COLO668 (cell line): ENCODE results near the gene PELI1.
"Not testable (repeated sequence)": the region's sequence is repeated elsewhere in the genome, so short reads cannot be mapped to it uniquely, and the experiment has no call there.

Experiments
- DNase-seq: peaks from one replicate; lab custom pipeline; 2025; ENCODE audit not compliant: unreplicated experiment; lab: John Stamatoyannopoulos, UW

The PELI1 gene

DNA sequence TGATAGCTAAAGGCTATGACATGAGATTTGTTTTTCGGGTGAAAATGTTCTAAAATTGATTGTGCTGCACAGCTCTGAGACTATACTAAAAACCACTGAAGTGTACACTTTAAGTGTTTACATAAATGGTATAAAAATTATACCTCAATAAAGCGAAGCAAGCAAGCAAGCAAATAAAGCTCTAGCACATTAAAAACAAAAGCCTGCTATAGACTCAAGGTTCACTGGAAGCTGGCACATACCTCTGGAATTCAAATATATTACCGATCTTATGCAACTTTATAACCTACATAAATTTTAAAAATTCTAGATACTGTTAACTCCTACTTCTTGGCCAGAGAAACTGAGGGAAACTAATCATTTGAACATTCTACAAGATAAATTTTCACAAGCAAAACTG, 20.1 kb downstream of the PELI1 start:
- DNase-seq: no peak

DNA sequence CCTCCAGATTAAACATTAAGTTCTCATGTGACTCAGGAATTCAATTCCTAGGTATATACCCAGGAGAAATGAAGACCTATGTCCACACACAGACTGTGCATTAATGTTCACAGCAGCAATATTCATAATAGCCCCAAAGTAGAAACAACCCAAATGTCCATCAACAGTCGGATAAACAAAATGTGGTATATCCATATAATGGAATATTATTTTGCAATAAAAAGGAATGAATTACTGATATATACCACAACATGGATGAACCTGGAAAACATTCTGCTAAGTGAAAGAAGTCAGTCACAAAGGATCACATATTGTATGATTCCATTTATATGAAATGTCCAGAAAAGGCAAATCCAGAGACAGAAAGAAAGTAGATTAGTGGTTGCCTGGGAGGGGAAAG, 20.5 kb downstream of the PELI1 start:
- DNase-seq: no peak

DNA sequence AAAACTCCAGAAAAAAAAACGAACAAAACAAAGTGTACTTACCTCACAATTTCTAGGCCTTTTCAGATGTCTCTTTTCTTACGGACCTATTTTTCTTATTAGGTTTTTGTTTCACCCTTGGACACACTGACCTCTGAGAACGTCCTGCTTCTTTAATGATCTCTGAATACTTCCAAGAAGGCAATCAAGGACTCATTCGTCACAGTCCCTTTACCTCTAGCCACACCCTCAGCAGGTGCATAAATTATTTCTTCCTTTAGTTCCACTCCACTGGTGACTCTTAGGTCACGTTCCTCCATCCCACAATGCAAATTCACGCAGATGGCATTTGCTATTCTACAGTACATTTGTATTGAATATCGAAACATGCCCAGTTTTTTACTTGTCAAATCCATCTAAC, 21.9 kb downstream of the PELI1 start:
- DNase-seq: no peak

DNA sequence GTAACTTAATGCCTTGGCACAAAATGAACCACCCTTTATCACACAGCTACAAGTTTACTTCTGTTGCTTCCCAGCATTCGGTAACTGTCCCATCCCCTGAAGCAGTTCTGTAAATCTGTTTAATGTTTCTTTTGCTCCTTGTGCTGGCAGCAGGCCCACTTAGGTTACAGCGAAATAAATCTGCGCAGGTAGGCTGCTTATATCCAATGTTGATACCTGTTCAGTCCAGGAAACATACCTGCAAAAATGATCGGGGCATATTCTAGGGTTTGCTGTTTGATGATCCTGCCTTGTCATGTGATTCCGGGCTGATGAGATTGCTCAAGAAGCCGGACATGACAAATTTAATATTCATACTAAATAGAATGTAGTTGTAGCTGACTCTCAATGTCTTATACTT, 23.3 kb downstream of the PELI1 start:
- no peak for DNase-seq

DNA sequence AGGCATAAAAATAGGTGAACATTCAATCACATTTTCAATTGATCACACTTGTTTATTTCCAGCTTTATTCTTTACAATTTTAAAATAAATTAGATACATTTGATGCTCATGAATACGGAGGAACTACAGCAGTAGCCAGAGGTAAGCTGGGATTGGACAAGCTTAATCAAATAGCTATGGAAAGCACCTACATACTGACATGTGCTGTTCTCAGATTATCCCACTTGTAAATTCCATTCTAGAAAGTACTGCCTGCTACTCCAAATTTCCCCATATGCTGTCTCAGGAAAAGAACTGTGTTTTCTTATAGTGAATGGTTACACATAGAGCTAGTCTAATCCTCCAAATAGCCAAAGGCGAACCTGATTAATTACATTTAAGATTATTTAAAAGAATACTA, 24.2 kb downstream of the PELI1 start:
- DNase-seq: no peak

DNA sequence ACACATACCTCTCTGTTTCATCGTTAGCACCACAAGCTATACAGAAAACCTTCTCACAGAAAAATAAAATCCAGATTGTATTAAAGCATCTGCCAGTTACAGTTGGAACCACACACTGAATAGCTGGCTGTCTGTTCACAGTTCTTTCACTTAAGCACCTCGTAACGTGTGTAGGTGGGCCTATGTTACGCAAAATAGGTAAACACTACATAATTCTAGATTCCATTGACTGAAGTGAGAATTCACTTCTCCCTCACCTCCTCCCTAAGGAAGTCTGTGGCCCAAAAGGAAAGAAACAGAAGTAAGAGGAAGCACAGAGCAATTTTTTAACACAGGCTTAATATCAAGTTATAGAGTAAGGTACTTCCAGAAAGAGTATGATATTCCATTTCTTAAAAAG, 24.9 kb downstream of the PELI1 start:
- DNase-seq: no peak

DNA sequence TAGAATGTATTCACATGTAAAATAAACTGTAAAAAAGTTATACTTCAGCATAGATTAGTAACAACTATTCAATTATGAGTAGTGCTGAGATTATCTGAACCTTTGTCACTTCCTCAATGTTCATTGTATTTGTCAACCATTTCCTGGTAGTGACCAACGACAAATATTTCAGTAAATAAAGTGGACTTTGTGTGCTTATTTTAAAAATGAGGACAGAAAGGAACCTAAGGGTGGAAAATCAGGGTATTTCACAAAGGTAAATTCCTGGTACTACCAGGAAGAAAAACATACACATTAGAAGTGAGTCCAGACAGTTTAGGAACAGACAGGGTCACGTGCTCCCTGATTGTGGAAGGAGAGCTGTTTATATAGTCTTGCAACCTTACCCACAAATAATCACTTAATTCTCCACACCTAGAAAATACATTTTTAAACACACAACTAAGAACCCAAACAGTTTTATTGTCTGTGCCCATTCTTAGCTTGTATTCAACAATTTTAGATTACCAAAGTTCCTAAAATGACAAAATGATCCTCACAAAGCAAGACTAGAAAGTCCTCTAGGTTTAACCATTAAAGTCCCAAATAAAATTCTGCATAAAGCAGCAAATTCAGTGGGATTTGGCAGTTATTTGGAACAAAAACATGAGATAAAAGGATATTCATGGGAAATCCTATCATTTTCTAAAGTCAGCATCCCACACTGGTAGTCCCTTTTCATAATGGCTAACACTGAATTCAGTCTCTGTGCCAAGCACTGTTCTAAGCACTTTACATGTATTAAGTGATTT, 28.2 kb downstream of the PELI1 start:
- DNase-seq: no peak

DNA sequence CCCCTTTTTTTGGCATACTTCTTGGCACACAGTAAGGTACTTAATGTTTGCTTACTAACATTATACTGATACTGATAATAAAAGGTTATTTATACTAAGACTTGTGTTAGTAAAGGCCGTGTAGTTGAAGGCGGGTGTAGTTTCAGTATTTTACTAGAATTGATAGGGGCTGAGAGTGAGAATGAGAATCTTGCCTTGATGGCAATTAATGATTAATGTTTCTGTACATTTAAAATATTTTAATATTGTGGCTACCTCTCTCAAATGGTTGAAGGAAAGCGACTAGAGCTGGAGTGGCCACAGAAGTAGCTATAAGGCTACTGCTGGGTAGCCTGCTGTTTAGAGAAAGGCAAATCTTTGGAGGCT, 29.3 kb downstream of the PELI1 start:
- no peak for DNase-seq

DNA sequence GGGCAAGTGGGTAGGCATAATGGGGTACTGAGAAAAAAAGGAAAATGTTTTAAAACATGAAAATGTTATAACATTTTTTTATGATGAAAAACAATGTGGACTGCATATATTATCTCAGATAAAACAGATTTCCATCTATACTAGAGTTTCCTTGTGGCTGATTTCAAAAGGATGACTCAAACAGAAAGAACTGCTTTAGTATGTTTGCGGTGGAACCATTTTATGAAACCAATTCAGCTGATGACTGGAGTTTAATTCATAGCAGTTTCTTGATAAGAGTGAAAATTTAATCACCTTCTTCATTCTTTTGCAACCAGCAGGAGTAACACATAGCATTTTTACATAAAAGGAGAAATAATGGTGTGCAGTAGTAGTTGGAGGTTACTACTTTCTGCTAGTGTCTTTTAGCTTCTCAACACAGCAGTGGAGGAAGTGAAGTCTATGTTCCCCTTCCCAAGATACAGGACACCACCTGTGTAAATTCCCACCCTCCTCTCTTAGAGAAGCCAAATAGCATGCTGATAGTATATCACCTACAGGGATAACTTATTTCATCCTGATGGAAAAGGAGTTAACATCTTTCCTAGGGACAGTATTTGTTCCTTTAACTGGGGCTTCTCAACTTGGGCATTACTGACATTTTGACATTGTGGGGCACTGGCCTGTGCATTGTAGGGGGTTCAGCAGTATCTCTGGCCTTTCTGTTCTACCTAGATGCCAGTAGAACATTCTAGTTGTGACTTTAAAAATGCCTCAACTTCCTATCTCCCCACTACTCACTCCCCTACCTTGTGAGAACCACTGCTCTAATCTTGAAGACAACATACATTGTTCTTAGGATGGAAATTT, 29.9 kb downstream of the PELI1 start:
- no peak for DNase-seq

DNA sequence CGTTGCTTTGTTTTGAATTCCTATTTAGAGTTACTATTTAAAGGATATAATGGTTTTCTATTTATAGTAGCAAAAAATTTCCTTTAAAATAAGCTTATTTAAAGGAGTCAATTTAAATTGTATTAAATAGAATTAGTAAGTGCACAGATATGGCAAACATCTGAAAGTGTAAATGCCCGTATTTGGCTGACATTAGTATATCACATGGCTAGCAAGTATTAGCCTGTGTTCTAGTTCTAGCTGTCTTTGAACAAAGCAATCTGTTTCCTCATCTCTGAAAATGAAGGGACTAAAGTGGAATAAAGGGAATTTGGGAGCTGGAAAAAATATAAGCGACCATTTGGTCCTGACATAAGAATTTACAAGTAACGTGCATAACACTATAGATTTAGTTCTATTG, 32.2 kb downstream of the PELI1 start:
- no peak for DNase-seq

DNA sequence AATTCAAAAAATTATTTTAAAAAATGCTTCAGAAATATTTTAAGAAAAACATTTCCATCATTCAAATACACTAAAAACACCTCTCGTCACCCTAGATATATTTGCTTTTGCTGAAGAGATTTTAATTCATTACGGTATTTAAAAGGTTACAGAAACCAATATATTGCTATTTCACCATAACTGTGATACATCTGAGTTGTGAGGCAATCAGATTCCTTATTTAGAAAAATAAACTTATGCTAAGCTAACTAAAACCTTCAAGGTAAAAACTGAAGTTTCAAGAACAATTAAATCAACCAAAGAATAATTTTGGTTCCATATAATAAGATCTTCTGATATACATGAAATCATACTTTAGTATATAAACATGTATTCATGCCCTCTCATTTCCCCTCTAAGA, 32.8 kb downstream of the PELI1 start:
- DNase-seq: no peak

DNA sequence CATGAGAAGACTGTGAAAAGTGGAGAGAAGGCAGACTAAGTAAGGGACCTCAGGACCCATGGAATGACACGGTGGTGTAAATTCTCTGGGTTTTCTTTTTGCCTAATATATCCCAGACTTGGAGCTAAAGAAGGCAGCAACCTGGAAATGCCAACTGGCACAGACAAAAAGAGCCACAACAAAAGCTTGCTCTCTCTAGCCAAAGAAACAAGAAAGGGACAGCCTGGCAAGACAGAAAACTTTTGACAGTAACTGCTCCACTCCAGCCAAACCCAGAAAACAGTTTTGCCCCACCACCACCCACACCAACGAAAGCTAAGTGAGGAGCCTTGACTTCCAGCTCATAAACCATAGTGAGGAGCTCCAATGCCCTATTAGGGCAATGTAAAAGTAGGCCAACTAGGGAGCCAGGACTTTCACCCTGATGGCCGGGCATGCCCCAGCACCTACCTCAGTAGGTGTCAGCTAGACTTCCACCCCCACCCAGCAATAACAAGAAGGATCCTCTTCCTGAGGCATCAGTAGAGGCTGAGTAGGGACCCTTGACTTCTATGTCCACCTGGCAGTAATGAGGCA, 35.5 kb downstream of the PELI1 start:
- no peak for DNase-seq

DNA sequence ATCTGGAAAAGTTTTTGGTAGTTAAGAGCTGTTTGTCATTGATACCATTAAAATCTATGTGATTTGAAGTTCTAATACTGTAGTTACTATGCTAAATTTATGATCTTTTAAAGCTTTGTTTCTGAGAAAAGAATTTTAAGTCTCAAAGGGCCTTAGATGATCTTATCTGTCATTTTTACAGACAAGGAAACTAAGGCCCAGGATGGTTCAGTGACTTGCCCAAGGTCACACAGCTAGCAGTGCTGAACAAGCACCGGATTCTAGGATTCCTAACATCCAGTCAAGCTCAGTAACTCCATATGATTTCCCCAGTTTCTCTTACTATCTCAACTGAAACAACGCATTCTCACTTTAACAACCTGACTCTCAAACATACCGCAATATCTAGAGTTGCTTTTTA, 37.7 kb downstream of the PELI1 start:
- DNase-seq: no peak

DNA sequence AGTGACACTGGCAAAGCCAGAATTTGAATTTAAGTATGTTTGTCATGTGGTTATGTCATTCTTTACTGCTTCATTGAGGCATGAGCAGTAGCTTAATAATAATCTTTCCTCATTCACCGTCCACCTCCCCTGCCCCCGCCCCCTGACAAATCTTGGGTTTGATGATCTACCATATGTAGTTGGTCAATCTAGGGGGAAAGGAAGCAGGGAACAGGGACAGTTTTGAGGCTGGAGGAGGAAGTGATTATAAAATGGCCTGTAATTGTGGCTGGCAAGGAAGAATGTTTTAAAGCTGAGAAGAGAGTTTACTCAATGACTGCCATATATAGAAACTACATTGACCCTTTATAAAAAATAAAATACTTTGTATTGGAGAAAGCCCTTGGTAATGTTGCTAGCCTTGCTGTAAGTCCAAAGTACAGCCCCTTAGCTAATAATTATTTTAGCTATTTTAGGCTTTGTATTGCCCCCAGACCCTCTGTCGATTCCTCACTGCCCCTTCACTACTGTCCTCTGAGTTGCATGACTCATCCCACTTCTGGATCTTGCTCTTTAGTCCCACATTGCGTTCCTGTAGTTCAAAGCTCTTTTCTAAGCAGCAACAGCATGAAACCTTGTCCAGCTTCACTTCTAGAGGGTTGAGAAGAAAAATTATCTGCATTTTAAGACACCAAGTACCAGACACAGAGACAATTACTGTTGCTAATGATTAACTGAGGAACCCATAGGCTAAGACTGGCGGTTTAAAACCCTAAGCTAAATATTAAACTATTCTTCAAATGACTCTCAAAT, 38.4 kb downstream of the PELI1 start:
- no peak for DNase-seq

DNA sequence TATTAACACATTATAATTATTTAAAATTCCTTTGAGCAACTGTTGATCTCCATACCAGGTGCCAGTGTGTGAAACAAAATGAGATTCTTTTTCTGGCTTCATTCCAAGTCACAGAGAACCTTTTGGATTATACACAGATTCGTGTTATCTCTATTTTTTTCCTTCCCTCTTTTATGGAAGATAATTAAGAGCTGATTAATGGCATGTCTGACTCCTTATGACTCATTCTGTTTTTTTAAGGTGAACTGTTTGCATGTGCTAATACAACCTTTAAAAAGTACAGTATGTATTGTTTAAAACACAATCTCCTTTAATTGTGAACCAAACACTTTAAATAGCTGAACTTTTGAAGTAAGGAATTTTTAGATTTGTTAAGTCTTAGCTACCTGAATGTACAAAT, 39.3 kb downstream of the PELI1 start:
- DNase-seq: no peak

DNA sequence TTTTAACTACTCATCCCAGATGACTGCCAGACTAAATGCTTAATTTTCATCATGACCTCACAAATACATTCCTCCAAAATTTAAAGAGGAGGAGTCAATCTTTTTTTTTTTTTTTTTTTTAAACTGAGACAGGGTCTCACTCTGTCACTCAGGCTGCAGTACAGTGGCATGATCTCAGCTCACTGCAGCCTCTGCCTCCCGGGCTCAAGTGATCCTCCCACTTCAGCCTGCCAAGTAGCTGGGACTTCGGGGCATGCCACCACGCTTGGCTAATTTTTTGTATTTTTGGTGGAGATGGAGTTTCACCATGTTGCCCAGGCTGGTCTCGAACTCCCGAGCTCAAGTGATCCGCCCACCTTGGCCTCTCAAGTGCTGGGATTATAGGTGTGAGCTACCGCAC, 41.5 kb downstream of the PELI1 start:
- not testable (repeated sequence) for DNase-seq

DNA sequence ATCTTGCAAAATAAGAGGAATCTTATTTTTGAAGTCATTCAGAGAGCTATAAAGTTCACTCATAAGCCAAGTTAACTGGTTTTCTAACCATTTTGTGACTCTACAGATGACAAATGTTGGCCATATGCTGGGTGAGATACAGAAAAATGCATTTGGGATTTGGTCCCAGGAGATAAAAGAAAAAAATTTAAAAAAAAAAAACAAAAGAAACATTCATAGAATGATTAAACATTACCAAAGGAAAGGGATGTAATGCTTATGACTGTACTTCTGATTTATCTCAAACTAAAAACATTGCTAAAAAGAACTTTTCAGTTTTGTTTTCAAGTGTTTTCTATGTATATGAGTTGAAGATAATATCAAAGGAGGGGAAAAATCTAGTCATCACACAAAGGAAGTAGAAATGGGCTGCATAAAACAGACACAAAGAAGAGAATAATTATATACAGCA, 43.1 kb downstream of the PELI1 start:
- no peak for DNase-seq

DNA sequence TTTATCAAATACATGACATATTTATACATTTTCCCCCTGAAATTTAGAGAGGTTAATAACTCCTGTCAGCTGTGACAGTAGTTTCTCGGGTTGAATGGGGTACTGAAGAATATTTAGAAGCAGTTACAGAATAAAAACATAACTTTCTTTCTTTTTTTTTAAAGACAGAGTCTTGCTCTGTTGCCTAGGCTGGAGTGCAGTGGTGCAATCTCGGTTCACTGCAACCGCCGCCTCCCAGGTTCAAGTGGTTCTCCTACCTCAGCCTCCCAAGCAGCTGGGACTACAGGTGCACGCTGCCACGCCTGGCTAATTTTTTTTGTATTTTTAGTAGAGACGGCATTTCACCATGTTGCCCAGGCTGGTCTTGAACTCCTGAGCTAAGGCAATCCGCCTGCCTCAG, 43.6 kb downstream of the PELI1 start:
- not testable (repeated sequence) for DNase-seq

DNA sequence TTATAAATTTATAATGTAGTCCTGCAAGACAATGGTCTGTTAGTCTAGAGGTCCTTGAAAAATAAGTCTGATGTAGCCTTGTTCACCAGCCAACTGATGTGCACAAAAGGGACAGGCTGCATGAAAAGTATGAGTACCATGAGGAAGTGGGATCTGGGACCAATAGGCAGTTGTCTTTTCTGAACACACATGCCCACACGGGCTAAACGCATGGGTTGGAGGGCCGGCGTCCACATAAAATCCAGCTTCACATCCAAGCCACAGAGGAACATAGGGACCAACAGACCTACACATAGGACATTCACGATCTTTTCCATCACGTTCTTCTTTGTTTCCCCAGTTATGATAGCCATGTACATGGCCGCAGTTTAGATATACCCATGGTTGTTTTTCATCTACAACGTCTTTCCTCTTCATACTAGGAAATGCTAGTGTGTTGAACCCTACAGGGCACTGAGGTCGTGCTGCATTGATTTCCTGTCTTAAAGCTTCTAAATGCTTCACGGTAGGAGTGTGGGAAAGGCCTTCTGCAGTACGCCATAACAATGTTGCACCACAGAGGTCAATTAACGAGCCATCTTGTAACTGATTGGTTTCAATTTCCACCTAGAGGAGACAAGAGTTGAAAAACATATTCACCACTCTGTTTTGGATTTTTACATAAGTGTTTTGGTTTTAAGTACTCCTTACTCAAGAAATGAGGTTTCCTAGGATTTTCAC, 49.4 kb downstream of the PELI1 start:
- no peak for DNase-seq

DNA sequence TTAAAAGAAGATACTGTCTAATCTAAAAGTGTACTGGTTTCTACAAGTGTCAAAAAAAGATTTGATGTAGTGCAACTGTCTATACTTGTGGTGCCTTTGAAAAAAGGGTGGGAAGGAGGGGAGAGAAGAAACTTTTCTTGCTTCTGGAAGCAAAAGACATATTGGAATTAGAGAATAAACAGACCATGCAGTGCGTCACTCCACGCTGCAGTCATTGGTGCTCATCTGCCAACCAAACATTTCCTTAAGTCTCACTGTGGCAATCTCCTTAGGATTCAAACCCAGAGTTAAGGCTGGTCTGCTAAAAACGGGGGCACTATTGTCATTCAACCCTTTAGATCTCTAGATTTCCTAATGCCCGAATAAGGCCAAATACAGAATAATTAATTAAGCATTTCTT, 50.9 kb downstream of the PELI1 start:
- DNase-seq: no peak

DNA sequence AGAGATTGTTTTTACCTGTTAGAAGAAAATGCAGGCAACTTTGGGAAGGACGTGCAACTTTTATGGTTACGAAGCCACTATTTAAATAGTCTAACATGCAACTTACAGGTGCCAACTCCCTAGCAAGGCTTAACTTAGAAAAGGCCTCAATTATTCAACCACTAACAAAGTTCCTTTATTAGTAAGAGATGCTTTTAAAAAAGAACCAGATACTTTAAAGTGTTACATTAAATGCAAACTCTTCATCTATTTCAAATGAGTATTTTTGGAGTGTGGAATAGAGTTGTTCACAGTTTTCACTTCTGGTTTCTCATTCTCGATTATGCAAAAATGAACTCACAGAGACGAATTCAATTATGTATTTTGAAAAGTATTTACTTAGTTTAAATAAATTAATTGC, 51.7 kb downstream of the PELI1 start:
- DNase-seq: no peak
